HEK293 (cell line): ENCODE measurements around the gene MUS81.
A peak's percentile ranks its signal among the peaks of the same experiment; 100 is the strongest.

Experiments used
- HOXC10 ChIP-seq: sonication (generic); formaldehyde crosslinking; IDR thresholded peaks from 2 replicates; pipeline ENCODE4 v1.8.1; 2023; ENCODE audit warnings: mild to moderate bottlenecking, missing genetic modification reagents
- MEIS1 ChIP-seq: sonication (generic); formaldehyde crosslinking; IDR thresholded peaks from 2 replicates; pipeline ENCODE4 v1.8.1; 2022; ENCODE audit warnings: missing genetic modification reagents, mild to moderate bottlenecking, borderline replicate concordance
- MYNN ChIP-seq: fragments of 450-650 bp; formaldehyde crosslinking; IDR thresholded peaks from 2 replicates; pipeline ENCODE4 v1.5.1; 2016; ENCODE audit warnings: missing biosample characterization, missing genetic modification characterization, borderline replicate concordance
- SP2 ChIP-seq: fragments of 450-650 bp; formaldehyde crosslinking; IDR thresholded peaks from 2 replicates; pipeline ENCODE4 v1.5.1; 2016; ENCODE audit warnings: missing biosample characterization, missing genetic modification characterization
- SP7 ChIP-seq: fragments of 450-650 bp; formaldehyde crosslinking; IDR thresholded peaks from 2 replicates; pipeline ENCODE4 v1.5.1; 2016; ENCODE audit warnings: missing biosample characterization, missing genetic modification characterization
- YY1 ChIP-seq: fragments of 450-650 bp; formaldehyde crosslinking; IDR thresholded peaks from 2 replicates; pipeline ENCODE4 v1.5.1; 2018; ENCODE audit warnings: missing biosample characterization, missing genetic modification characterization
- YY2 ChIP-seq: fragments of 450-650 bp; formaldehyde crosslinking; IDR thresholded peaks from 2 replicates; pipeline ENCODE4 v1.5.1; 2016; ENCODE audit warnings: missing biosample characterization, missing genetic modification characterization
- ZBTB7A ChIP-seq: fragments of 450-650 bp; formaldehyde crosslinking; IDR thresholded peaks from 2 replicates; pipeline ENCODE4 v1.5.1; 2016; ENCODE audit warnings: low read depth, missing biosample characterization, missing genetic modification characterization
- ZIC2 ChIP-seq: fragments of 450-650 bp; formaldehyde crosslinking; IDR thresholded peaks from 2 replicates; pipeline ENCODE4 v1.5.1; 2016; ENCODE audit warnings: missing biosample characterization, missing genetic modification characterization
- ZNF121 ChIP-seq: fragments of 450-650 bp; formaldehyde crosslinking; IDR thresholded peaks from 2 replicates; pipeline ENCODE4 v1.5.1; 2016; ENCODE audit warnings: missing biosample characterization, missing genetic modification characterization
- ZNF146 ChIP-seq: fragments of 450-650 bp; formaldehyde crosslinking; IDR thresholded peaks from 2 replicates; pipeline ENCODE4 v1.5.1; 2016; ENCODE audit warnings: missing biosample characterization, missing genetic modification characterization
- ZNF157 ChIP-seq: fragments of 450-650 bp; formaldehyde crosslinking; IDR thresholded peaks from 2 replicates; pipeline ENCODE4 v1.5.1; 2016; ENCODE audit warnings: missing biosample characterization, missing genetic modification characterization
- ZNF16 ChIP-seq: fragments of 450-650 bp; formaldehyde crosslinking; IDR thresholded peaks from 2 replicates; pipeline ENCODE4 v1.5.1; 2016; ENCODE audit warnings: low read depth, missing biosample characterization, missing genetic modification characterization
- ZNF2 ChIP-seq: fragments of 450-650 bp; formaldehyde crosslinking; IDR thresholded peaks from 2 replicates; pipeline ENCODE4 v1.5.1; 2016; ENCODE audit warnings: missing biosample characterization, missing genetic modification characterization
- ZNF23 ChIP-seq: fragments of 450-650 bp; formaldehyde crosslinking; IDR thresholded peaks from 2 replicates; pipeline ENCODE4 v1.5.1; 2016; ENCODE audit warnings: missing biosample characterization, missing genetic modification characterization, borderline replicate concordance
- ZNF266 ChIP-seq: fragments of 450-650 bp; formaldehyde crosslinking; IDR thresholded peaks from 2 replicates; pipeline ENCODE4 v1.5.1; 2016; ENCODE audit warnings: missing biosample characterization, missing genetic modification characterization, low read depth
- ZNF354C ChIP-seq: fragments of 450-650 bp; formaldehyde crosslinking; IDR thresholded peaks from 2 replicates; pipeline ENCODE4 v1.5.1; 2016; ENCODE audit warnings: missing biosample characterization, missing genetic modification characterization, low read depth, borderline replicate concordance
- ZNF404 ChIP-seq: fragments of 450-650 bp; formaldehyde crosslinking; IDR thresholded peaks from 2 replicates; pipeline ENCODE4 v1.5.1; 2017; ENCODE audit warnings: missing biosample characterization, missing genetic modification characterization
- ZNF585B ChIP-seq: fragments of 450-650 bp; formaldehyde crosslinking; IDR thresholded peaks from 2 replicates; pipeline ENCODE4 v1.5.1; 2016; ENCODE audit warnings: missing biosample characterization, missing genetic modification characterization
- ZNF624 ChIP-seq: fragments of 450-650 bp; formaldehyde crosslinking; IDR thresholded peaks from 2 replicates; pipeline ENCODE4 v1.5.1; 2017; ENCODE audit warnings: missing biosample characterization, missing genetic modification characterization
- ZNF626 ChIP-seq: fragments of 450-650 bp; sonication (Bioruptor Pico); formaldehyde crosslinking; IDR thresholded peaks from 2 replicates; pipeline ENCODE4 v1.5.1; 2018; ENCODE audit warnings: missing biosample characterization, missing genetic modification characterization, inconsistent platforms
- ZNF629 ChIP-seq: fragments of 450-650 bp; formaldehyde crosslinking; IDR thresholded peaks from 2 replicates; pipeline ENCODE4 v1.5.1; 2017; ENCODE audit warnings: missing biosample characterization, missing genetic modification characterization
- ZNF791 ChIP-seq: fragments of 450-650 bp; formaldehyde crosslinking; IDR thresholded peaks from 2 replicates; pipeline ENCODE4 v1.5.1; 2016; ENCODE audit warnings: missing biosample characterization, missing genetic modification characterization
- ZSCAN23 ChIP-seq: fragments of 450-650 bp; formaldehyde crosslinking; IDR thresholded peaks from 2 replicates; pipeline ENCODE4 v1.5.1; 2016; ENCODE audit warnings: missing biosample characterization, missing genetic modification characterization
- TF ChIP-seq, protein P1 (sequence below): fragments of 450-650 bp; formaldehyde crosslinking; IDR thresholded peaks from 2 replicates; pipeline ENCODE4 v1.5.1; 2017; ENCODE audit warnings: missing biosample characterization, missing genetic modification characterization
- TF ChIP-seq, protein P2 (sequence below): fragments of 450-650 bp; formaldehyde crosslinking; IDR thresholded peaks from 2 replicates; pipeline ENCODE4 v1.5.1; 2016; ENCODE audit warnings: missing biosample characterization, missing genetic modification characterization
- TF ChIP-seq, protein P3 (sequence below): fragments of 450-650 bp; formaldehyde crosslinking; IDR thresholded peaks from 2 replicates; pipeline ENCODE4 v1.5.1; 2016; ENCODE audit warnings: missing biosample characterization, missing genetic modification characterization
- TF ChIP-seq, protein P4 (sequence below): fragments of 450-650 bp; formaldehyde crosslinking; IDR thresholded peaks from 2 replicates; pipeline ENCODE4 v1.5.1; 2016; ENCODE audit warnings: missing biosample characterization, missing genetic modification characterization
- TF ChIP-seq, protein P5 (sequence below): fragments of 450-650 bp; formaldehyde crosslinking; IDR thresholded peaks from 2 replicates; pipeline ENCODE4 v1.5.1; 2017; ENCODE audit warnings: missing biosample characterization, missing genetic modification characterization
- TF ChIP-seq, protein P6 (sequence below): fragments of 450-650 bp; formaldehyde crosslinking; IDR thresholded peaks from 2 replicates; pipeline ENCODE4 v1.5.1; 2016; ENCODE audit warnings: missing biosample characterization, missing genetic modification characterization

MUS81 gene

DNA sequence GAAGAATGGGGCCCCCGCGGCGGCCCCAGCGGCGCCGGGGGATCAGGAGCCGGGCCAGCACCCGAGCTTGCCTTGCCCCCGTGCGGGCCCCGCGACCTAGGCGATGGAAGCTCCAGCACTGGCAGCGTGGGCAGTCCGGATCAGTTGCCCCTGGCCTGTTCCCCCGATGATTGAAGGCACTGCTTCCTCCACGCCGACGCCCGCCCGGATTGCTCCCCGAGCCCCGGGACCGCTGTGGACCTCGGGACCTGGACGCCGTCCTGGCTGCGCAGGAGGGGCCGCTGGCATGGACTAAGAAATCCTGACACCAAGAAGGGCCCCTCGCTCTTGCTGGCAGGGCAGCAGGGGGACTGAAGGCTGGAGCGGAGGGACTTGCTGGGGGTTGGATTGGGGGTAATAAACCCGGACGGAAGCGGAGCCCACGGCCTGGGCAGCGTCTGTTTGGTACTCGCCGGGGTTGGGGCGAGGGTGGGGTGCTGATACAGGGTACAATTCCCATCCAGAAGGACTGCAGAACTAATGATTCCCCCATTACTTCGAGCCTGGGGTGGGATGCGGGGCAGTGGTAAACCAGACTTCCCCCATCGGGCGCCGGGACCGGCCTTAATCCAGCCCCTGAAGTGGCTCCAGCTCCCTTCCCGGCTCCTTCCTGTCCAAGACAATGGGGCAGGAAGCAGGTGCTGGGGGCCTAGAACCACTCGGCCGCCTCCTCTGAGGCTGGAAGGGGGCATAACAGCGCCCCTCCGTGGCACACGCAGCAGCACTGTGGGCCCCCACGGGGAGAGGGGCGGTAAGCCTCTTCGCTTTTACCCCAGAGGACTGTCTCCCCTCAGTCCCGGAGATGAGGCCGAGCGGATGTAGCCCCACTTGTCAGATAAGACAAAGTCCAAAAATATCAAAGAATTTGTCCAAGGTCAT is 31.2 kb downstream of the MUS81 start (continued):
- TF ChIP-seq MYNN (tag by site-specific recombination) (no peak), ZNF585B (no peak), ZIC2 (tag by site-specific recombination) (peak; percentile 55), ZNF629 (tag by site-specific recombination) (no peak), ZNF23 (no peak), ZNF2 (tag by site-specific recombination) (no peak), ZSCAN23 (tag by site-specific recombination) (no peak), MEIS1 (CRISPR knock-in tag) (no peak), HOXC10 (CRISPR knock-in tag) (no peak), YY2 (tag by site-specific recombination) (no peak), SP7 (tag by site-specific recombination) (0 out of 2 replicates have a peak, but pooled peaks have one; percentile 10), ZNF146 (tag by site-specific recombination) (no peak), ZNF266 (tag by site-specific recombination) (no peak), ZNF404 (no peak), YY1 (tag by site-specific recombination) (no peak), ZNF16 (tag by site-specific recombination) (no peak), SP2 (tag by site-specific recombination) (peak; percentile 47), ZNF626 (tag by site-specific recombination) (no peak), ZNF791 (tag by site-specific recombination) (no peak), ZBTB7A (no peak), ZNF121 (tag by site-specific recombination) (no peak), ZNF354C (no peak), ZNF624 (tag by site-specific recombination) (no peak), ZNF157 (tag by site-specific recombination) (no peak)
- TF ChIP-seq, protein P1, sequence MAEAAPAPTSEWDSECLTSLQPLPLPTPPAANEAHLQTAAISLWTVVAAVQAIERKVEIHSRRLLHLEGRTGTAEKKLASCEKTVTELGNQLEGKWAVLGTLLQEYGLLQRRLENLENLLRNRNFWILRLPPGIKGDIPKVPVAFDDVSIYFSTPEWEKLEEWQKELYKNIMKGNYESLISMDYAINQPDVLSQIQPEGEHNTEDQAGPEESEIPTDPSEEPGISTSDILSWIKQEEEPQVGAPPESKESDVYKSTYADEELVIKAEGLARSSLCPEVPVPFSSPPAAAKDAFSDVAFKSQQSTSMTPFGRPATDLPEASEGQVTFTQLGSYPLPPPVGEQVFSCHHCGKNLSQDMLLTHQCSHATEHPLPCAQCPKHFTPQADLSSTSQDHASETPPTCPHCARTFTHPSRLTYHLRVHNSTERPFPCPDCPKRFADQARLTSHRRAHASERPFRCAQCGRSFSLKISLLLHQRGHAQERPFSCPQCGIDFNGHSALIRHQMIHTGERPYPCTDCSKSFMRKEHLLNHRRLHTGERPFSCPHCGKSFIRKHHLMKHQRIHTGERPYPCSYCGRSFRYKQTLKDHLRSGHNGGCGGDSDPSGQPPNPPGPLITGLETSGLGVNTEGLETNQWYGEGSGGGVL (tag by site-specific recombination), result peak; percentile 45
- TF ChIP-seq, protein P2, sequence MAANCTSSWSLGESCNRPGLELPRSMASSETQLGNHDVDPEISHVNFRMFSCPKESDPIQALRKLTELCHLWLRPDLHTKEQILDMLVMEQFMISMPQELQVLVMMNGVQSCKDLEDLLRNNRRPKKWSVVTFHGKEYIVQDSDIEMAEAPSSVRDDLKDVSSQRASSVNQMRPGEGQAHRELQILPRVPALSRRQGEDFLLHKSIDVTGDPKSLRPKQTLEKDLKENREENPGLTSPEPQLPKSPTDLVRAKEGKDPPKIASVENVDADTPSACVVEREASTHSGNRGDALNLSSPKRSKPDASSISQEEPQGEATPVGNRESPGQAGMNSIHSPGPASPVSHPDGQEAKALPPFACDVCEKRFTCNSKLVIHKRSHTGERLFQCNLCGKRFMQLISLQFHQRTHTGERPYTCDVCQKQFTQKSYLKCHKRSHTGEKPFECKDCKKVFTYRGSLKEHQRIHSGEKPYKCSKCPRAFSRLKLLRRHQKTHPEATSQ (tag by site-specific recombination), result no peak
- TF ChIP-seq, protein P3, sequence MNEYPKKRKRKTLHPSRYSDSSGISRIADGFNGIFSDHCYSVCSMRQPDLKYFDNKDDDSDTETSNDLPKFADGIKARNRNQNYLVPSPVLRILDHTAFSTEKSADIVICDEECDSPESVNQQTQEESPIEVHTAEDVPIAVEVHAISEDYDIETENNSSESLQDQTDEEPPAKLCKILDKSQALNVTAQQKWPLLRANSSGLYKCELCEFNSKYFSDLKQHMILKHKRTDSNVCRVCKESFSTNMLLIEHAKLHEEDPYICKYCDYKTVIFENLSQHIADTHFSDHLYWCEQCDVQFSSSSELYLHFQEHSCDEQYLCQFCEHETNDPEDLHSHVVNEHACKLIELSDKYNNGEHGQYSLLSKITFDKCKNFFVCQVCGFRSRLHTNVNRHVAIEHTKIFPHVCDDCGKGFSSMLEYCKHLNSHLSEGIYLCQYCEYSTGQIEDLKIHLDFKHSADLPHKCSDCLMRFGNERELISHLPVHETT (tag by site-specific recombination), result no peak
- TF ChIP-seq, protein P4, sequence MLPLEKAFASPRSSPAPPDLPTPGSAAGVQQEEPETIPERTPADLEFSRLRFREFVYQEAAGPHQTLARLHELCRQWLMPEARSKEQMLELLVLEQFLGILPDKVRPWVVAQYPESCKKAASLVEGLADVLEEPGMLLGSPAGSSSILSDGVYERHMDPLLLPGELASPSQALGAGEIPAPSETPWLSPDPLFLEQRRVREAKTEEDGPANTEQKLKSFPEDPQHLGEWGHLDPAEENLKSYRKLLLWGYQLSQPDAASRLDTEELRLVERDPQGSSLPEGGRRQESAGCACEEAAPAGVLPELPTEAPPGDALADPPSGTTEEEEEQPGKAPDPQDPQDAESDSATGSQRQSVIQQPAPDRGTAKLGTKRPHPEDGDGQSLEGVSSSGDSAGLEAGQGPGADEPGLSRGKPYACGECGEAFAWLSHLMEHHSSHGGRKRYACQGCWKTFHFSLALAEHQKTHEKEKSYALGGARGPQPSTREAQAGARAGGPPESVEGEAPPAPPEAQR (tag by site-specific recombination), result no peak
- TF ChIP-seq, protein P5, sequence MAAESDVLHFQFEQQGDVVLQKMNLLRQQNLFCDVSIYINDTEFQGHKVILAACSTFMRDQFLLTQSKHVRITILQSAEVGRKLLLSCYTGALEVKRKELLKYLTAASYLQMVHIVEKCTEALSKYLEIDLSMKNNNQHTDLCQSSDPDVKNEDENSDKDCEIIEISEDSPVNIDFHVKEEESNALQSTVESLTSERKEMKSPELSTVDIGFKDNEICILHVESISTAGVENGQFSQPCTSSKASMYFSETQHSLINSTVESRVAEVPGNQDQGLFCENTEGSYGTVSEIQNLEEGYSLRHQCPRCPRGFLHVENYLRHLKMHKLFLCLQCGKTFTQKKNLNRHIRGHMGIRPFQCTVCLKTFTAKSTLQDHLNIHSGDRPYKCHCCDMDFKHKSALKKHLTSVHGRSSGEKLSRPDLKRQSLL (tag by site-specific recombination), result peak; percentile 86
- TF ChIP-seq, protein P6, sequence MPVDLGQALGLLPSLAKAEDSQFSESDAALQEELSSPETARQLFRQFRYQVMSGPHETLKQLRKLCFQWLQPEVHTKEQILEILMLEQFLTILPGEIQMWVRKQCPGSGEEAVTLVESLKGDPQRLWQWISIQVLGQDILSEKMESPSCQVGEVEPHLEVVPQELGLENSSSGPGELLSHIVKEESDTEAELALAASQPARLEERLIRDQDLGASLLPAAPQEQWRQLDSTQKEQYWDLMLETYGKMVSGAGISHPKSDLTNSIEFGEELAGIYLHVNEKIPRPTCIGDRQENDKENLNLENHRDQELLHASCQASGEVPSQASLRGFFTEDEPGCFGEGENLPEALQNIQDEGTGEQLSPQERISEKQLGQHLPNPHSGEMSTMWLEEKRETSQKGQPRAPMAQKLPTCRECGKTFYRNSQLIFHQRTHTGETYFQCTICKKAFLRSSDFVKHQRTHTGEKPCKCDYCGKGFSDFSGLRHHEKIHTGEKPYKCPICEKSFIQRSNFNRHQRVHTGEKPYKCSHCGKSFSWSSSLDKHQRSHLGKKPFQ (tag by site-specific recombination), result no peak
